K562 (cell line): ENCODE data around the gene KRTAP25-1. TPM values are rescaled to one million over a fixed set of nuclear protein-coding genes. Genes with fewer than 3 reads are reported as not detected.

ENCODE experiments used
- ATAC-seq: fragments of 200-7000 bp; cut with Tn5 transposase; 3 replicates; pipeline ENCODE4 v1.9.1; 2020; ENCODE audit warnings: moderate library complexity
- BruUV-seq: library from RNA; stranded (reverse); fragments of 400-500 nt; replicated peaks from 2 replicates; lab custom pipeline; 2021; lab: Mats Ljungman, UMichigan
- CTCF ChIA-PET: fragments of 300-600 bp; formaldehyde crosslinking; extraction: SDS; loops from one replicate; lab custom pipeline; 2021; ENCODE audit warnings: low intra/inter-chr PET ratio; lab: Yijun Ruan, JAX
- POLR2A ChIA-PET: fragments of 300-600, 350-650 bp; sonication (Branson Sonifier 250); formaldehyde crosslinking; extraction: SDS; loops from one replicate; lab custom pipeline; 2021; ENCODE audit warnings: antibody characterized with exemption, inconsistent platforms; lab: Yijun Ruan, JAX
- DNase-seq, 4 experiments: peaks; one replicate each; pipeline versions ENCODE4 v3.0.0 to v3.0.0-alpha.2; 2011 to 2018; ENCODE audit warnings: low spot score in 3 of 4, mixed read lengths in 3 of 4; ENCODE audit errors: extremely low read depth in 1 of 4
- FAIRE-seq: peaks from 2 replicates; lab custom pipeline; 2011; peaks lifted over from hg19 to GRCh38; lab: Jason Lieb, UNC
- H2AFZ ChIP-seq: 2 replicates; pipeline ENCODE4 v1.6.0; 2011; ENCODE audit warnings: low read depth, low read length, control low read depth, inconsistent platforms
- H3K27ac ChIP-seq: fragments of 200-600 bp; 3 replicates; pipeline ENCODE4 v1.8.0; 2011; ENCODE audit warnings: low read depth, mild to moderate bottlenecking, control low read depth, inconsistent platforms, low read length, moderate library complexity, mixed read lengths; ENCODE audit errors: extremely low read depth
- H3K27me3 ChIP-seq, 2 experiments: fragments of 300-600 bp in 1 of 2; 2 replicates in 1 of 2; 3 replicates in 1 of 2; pipeline versions ENCODE4 v1.6.0 to v1.8.0; 2011; ENCODE audit warnings: inconsistent platforms in 2 of 2, low read length in 2 of 2, mild to moderate bottlenecking in 1 of 2, mixed read lengths in 1 of 2, moderate library complexity in 1 of 2; ENCODE audit not compliant: control insufficient read depth in 2 of 2, insufficient read depth in 2 of 2
- H3K36me3 ChIP-seq: fragments of 300-600 bp; 3 replicates; pipeline ENCODE4 v1.8.0; 2011; ENCODE audit warnings: mild to moderate bottlenecking, low read length, inconsistent platforms; ENCODE audit not compliant: control insufficient read depth, insufficient read depth
- H3K4me1 ChIP-seq, 2 experiments: fragments of 200-600 bp in 1 of 2; replicated peaks in 1 of 2; 2 replicates in 1 of 2; 3 replicates in 1 of 2; pipeline versions ENCODE4 v1.5.1 to v1.8.0; 2011; ENCODE audit warnings: inconsistent platforms in 2 of 2, low read length in 2 of 2, mild to moderate bottlenecking in 1 of 2, mixed read lengths in 1 of 2, moderate library complexity in 1 of 2; ENCODE audit not compliant: control insufficient read depth in 2 of 2, insufficient read depth in 2 of 2
- H3K4me2 ChIP-seq: 2 replicates; pipeline ENCODE4 v1.6.1; 2011; ENCODE audit warnings: low read length, control low read depth, inconsistent platforms, mixed read lengths; ENCODE audit not compliant: insufficient read depth
- H3K4me3 ChIP-seq: fragments of 200-600 bp; sonication (generic), shearing (Covaris generic); 2 replicates; pipeline ENCODE4 v1.5.1; 2016; ENCODE audit warnings: control low read depth, inconsistent platforms
- H3K79me2 ChIP-seq: fragments of 200-600 bp; 3 replicates; pipeline ENCODE4 v1.8.0; 2011; ENCODE audit warnings: low read length, inconsistent platforms; ENCODE audit not compliant: control insufficient read depth, insufficient read depth
- H3K9ac ChIP-seq, 2 experiments: 2 replicates each; pipeline versions ENCODE4 v1.6.0 to v1.6.1; 2011; ENCODE audit warnings: low read depth in 2 of 2, low read length in 2 of 2, control low read depth in 1 of 2, inconsistent platforms in 1 of 2, mild to moderate bottlenecking in 1 of 2, mixed read lengths in 1 of 2; ENCODE audit not compliant: insufficient read depth in 1 of 2
- H3K9me1 ChIP-seq: one replicate; pipeline ENCODE4 v1.6.0; 2011; ENCODE audit warnings: inconsistent platforms, mild to moderate bottlenecking, low read length, moderate library complexity; ENCODE audit not compliant: control insufficient read depth, insufficient read depth
- H3K9me3 ChIP-seq: replicated peaks from 2 replicates; pipeline ENCODE4 v1.5.1; 2011; ENCODE audit warnings: low read depth, low read length, inconsistent platforms; ENCODE audit not compliant: control insufficient read depth, insufficient read depth
- H4K20me1 ChIP-seq: replicated peaks from 2 replicates; pipeline ENCODE4 v1.6.1; 2011; ENCODE audit warnings: low read length, inconsistent platforms, mixed read lengths; ENCODE audit not compliant: control insufficient read depth, insufficient read depth
- CLOCK ChIP-seq: fragments of 250-450 bp; sonication (Bioruptor Pico); IDR thresholded peaks from 2 replicates; pipeline ENCODE4 v1.4.0; 2020; ENCODE audit warnings: mild to moderate bottlenecking, moderate library complexity, borderline replicate concordance
- MLX ChIP-seq, 2 experiments: fragments of 450-650 bp in 1 of 2; sonication (generic) in 1 of 2; formaldehyde crosslinking; conservative IDR thresholded peaks; 2 replicates each; pipeline versions ENCODE4 v1.4.0 to v1.8.1; 2020 to 2022; ENCODE audit warnings: mild to moderate bottlenecking in 1 of 2, missing genetic modification reagents in 1 of 2
- SAP30 ChIP-seq: fragments of 200-600 bp; sonication (generic); IDR thresholded peaks from 2 replicates; pipeline ENCODE4 v1.6.1; 2012; ENCODE audit warnings: borderline replicate concordance, low read depth, mild to moderate bottlenecking, moderate library complexity, low read length, control low read depth, inconsistent platforms; ENCODE audit not compliant: insufficient read depth, poor library complexity, severe bottlenecking
- ZNF318 ChIP-seq, 2 experiments: fragments of 450-650 bp; IDR thresholded peaks; 2 replicates each; pipeline ENCODE4 v1.6.1; 2016; ENCODE audit warnings: mild to moderate bottlenecking in 2 of 2, borderline replicate concordance in 1 of 2, low read depth in 1 of 2, moderate library complexity in 1 of 2
- in situ Hi-C: fragments of 300-500 bp; cut with MboI; formaldehyde crosslinking; loops from 4 replicates; pipeline ENCODE4 v1.15.0; 2018; ENCODE audit warnings: inconsistent platforms, mixed read lengths
- intact Hi-C: fragments of 100-400 bp; cut with micrococcal nuclease; formaldehyde crosslinking; loops from 2 replicates; pipeline ENCODE4 v1.14.2; 2022
- polyA plus RNA-seq, 8 experiments: library from polyadenylated mRNA; depleted of rRNA in 4 of 8; stranded (reverse) in 5 of 8; unstranded in 3 of 8; fragments of >200 nt; fragmentation: Nextera tagmentation in 2 of 8; fragmentation: Illumina TruSeq in 1 of 8; extraction: Ambion mirVana in 2 of 8; extraction: Trizol in 1 of 8; gene quantifications; 2 replicates each; pipeline versions ENCODE4 v1.2.1 to v1.2.3, GENCODE V29; 2011 to 2014; ENCODE audit warnings: inconsistent platforms in 1 of 8, missing spikeins in 1 of 8
- total RNA-seq, 7 experiments: library from RNA; depleted of rRNA in 6 of 7; stranded (reverse); fragments of >200 nt in 6 of 7; fragmentation: Illumina TruSeq in 2 of 7; extraction: Trizol in 2 of 7; gene quantifications; 2 replicates each; pipeline versions ENCODE4 v1.2.1 to v1.2.3, GENCODE V29; 2011 to 2021; ENCODE audit warnings: low replicate concordance in 1 of 7

KRTAP25-1 gene
- total and polyA plus RNA-seq, 9 of the 15 experiments (the other 6 are each of a cell fraction or from before 2014, with no cell fraction given), result not detected

- BruUV-seq, result no TSS peak
- H3K4me3 ChIP-seq, result no peak overlapping the region
- H3K36me3 ChIP-seq, result no peaks in the 10 kb centered on the region
- H3K79me2 ChIP-seq, result no peaks in the 10 kb centered on the region
- H3K9ac ChIP-seq, result no peak overlapping the region
- no peak overlapping the region for H3K4me2 ChIP-seq
- in situ Hi-C loops (no loop called here), intact Hi-C loops (no loop called here)
- ChIA-PET POLR2A (no interaction called here), CTCF (no interaction called here)
- no peak overlapping the region for H3K27ac ChIP-seq
- H3K27me3 ChIP-seq, result no peaks in the 10 kb centered on the region
- FAIRE-seq (no peak), ATAC-seq (no peak), DNase-seq (no peak)
- no peaks in the 10 kb centered on the region for H3K4me1 ChIP-seq
- no peak for TF ChIP-seq MLX (CRISPR knock-in tag; conservative IDR thresholded peaks at IDR 0.05)
- TF ChIP-seq SAP30, result no peak
- no peak for TF ChIP-seq ZNF318 (IDR thresholded peaks at IDR 0.05; ENCODE audit: borderline replicate concordance in 1 of 2, low read depth in 1 of 2)
- TF ChIP-seq CLOCK, result no peak
- H3K9me1 ChIP-seq, result no peaks in the 10 kb centered on the region
- H3K9me3 ChIP-seq, result no peaks in the 10 kb centered on the region
- no peaks in the 10 kb centered on the region for H4K20me1 ChIP-seq
- no peak overlapping the region for H2AFZ ChIP-seq
Observed at GRCh38 chr21:30337772-30338171, 48.5 kb upstream of the KRTAP25-1 start.
